Fibroblast of lung (primary cell): Measurements from ENCODE around the gene GALP. TPM values are rescaled to one million over a fixed set of nuclear protein-coding genes. Genes with fewer than 3 reads are reported as not detected.
"Not testable (repeated sequence)": the region's sequence is repeated elsewhere in the genome, so short reads cannot be mapped to it uniquely, and the experiment has no call there.

Experiments used
- DNase-seq, 2 donors: peaks; one replicate each; pipeline versions ENCODE4 v3.0.0 to v3.0.0-alpha.2; 2010; ENCODE audit warnings: low read depth in 2 of 2
- H2AFZ ChIP-seq: 2 replicates; pipeline ENCODE4 v1.5.1; 2012; ENCODE audit warnings: low read length, control low read depth, inconsistent platforms
- H3K27ac ChIP-seq: 2 replicates; pipeline ENCODE4 v1.5.1; 2011; ENCODE audit warnings: low read length, control low read depth; ENCODE audit not compliant: insufficient read depth
- H3K27me3 ChIP-seq: 2 replicates; pipeline ENCODE4 v1.5.1; 2011; ENCODE audit warnings: mild to moderate bottlenecking, low read length; ENCODE audit not compliant: control insufficient read depth, insufficient read depth
- H3K36me3 ChIP-seq: 2 replicates; pipeline ENCODE4 v1.5.1; 2011; ENCODE audit warnings: low read length; ENCODE audit not compliant: control insufficient read depth, insufficient read depth
- H3K4me1 ChIP-seq: 2 replicates; pipeline ENCODE4 v1.5.1; 2011; ENCODE audit warnings: low read length; ENCODE audit not compliant: control insufficient read depth, insufficient read depth; ENCODE audit errors: extremely low read depth
- H3K4me2 ChIP-seq: 2 replicates; pipeline ENCODE4 v1.5.1; 2011; ENCODE audit warnings: low read length, control low read depth; ENCODE audit not compliant: insufficient read depth; ENCODE audit errors: extremely low read depth
- H3K4me3 ChIP-seq, 4 experiments: fragments of 200-600 bp in 1 of 4; sonication (generic) in 1 of 4; replicated peaks in 1 of 4; 2 replicates each; pipeline ENCODE4 v1.5.1; 2011 to 2016; ENCODE audit warnings: low read length in 4 of 4, low read depth in 3 of 4, mild to moderate bottlenecking in 3 of 4, control low read depth in 2 of 4, inconsistent platforms in 1 of 4, mixed read lengths in 1 of 4; ENCODE audit not compliant: insufficient read depth in 1 of 4; ENCODE audit errors: control extremely low read depth in 1 of 4
- H3K79me2 ChIP-seq: 2 replicates; pipeline ENCODE4 v1.5.1; 2012; ENCODE audit warnings: mild to moderate bottlenecking, low read length, inconsistent platforms; ENCODE audit not compliant: control insufficient read depth, insufficient read depth
- H3K9ac ChIP-seq: 2 replicates; pipeline ENCODE4 v1.5.1; 2011; ENCODE audit warnings: mild to moderate bottlenecking, low read length, control low read depth; ENCODE audit not compliant: insufficient read depth
- H3K9me3 ChIP-seq: 2 replicates; pipeline ENCODE4 v1.5.1; 2012; ENCODE audit warnings: low read depth, low read length; ENCODE audit not compliant: control insufficient read depth, insufficient read depth
- H4K20me1 ChIP-seq: 2 replicates; pipeline ENCODE4 v1.5.1; 2011; ENCODE audit warnings: low read length; ENCODE audit not compliant: control insufficient read depth, insufficient read depth; ENCODE audit errors: extremely low read depth
- CTCF ChIP-seq, 2 donors: IDR thresholded peaks in 1 of 2; conservative IDR thresholded peaks in 1 of 2; 1 replicate in 1 of 2; 2 replicates in 1 of 2; pipeline ENCODE4 v1.5.1; 2011 to 2012; ENCODE audit warnings: low read length in 2 of 2, control low read depth in 1 of 2, inconsistent platforms in 1 of 2, low read depth in 1 of 2, mild to moderate bottlenecking in 1 of 2
- EZH2 ChIP-seq: IDR thresholded peaks from 2 replicates; pipeline ENCODE4 v1.5.1; 2012; ENCODE audit warnings: low read length, control low read depth, mild to moderate bottlenecking; ENCODE audit errors: missing control alignments
- polyA plus RNA-seq, 2 donors: library from polyadenylated mRNA; depleted of rRNA in 1 of 2; stranded (reverse) in 1 of 2; unstranded in 1 of 2; fragments of >200 nt; gene quantifications; 2 replicates each; pipeline ENCODE4 v1.2.1, GENCODE V29; 2011 to 2012; ENCODE audit warnings: missing spikeins in 1 of 2
- total RNA-seq: library from RNA; depleted of rRNA; stranded (reverse); fragments of >200 nt; gene quantifications from 2 replicates; pipeline ENCODE4 v1.2.1, GENCODE V29; 2014

GALP gene
- total and polyA plus RNA-seq, 2 donors (not counting 1 experiment from before 2014, with no cell fraction given) = not detected

- no peak overlapping the region for H3K4me2 ChIP-seq
- H3K9me3 ChIP-seq = no peaks in the 10 kb centered on the region
- no peaks in the 10 kb centered on the region for H3K79me2 ChIP-seq
- no peaks in the 10 kb centered on the region for H3K36me3 ChIP-seq
- no peak for DNase-seq
- H3K27ac ChIP-seq = no peak overlapping the region
- no peak overlapping the region for H3K9ac ChIP-seq
- H3K27me3 ChIP-seq = no peaks in the 10 kb centered on the region
- TF ChIP-seq CTCF (conservative IDR thresholded peaks at IDR 0.05 in 1 of 2, IDR thresholded peaks at IDR 0.05 in 1 of 2; ENCODE audit: low read depth in 1 of 2, low read length in 2 of 2) (no peak), EZH2 (no peak)
- no peak overlapping the region for H3K4me3 ChIP-seq
- H2AFZ ChIP-seq = no peak overlapping the region
- H3K4me1 ChIP-seq = no peaks in the 10 kb centered on the region
- no peaks in the 10 kb centered on the region for H4K20me1 ChIP-seq
Observed at GRCh38 chr19:56199687-56200086, 23.9 kb downstream of the GALP start.

GRCh38 chr19:56201973-56202372 is 26.2 kb downstream of the GALP start, which contains the start of gene ZSCAN5C:
TSS of gene ZSCAN5C (plus strand) at chr19:56202273. CDS start at chr19:56205914, 3,641 bp downstream.
- no peaks in the 10 kb centered on the region for H3K4me1 ChIP-seq
- no peak for TF ChIP-seq CTCF (conservative IDR thresholded peaks at IDR 0.05 in 1 of 2, IDR thresholded peaks at IDR 0.05 in 1 of 2; ENCODE audit: low read depth in 1 of 2, low read length in 2 of 2)
- TF ChIP-seq EZH2 = no peak
- H3K4me3 ChIP-seq = no peak within 1 kb of the TSS

GRCh38 chr19:56207581-56207980 is 31.8 kb downstream of the GALP start:
- H3K36me3 ChIP-seq, H3K4me1 ChIP-seq, DNase-seq, H4K20me1 ChIP-seq, H3K79me2 ChIP-seq, H3K9ac ChIP-seq, H3K27me3 ChIP-seq, H3K27ac ChIP-seq, H3K9me3 ChIP-seq, H3K4me2 ChIP-seq, H3K4me3 ChIP-seq, H2AFZ ChIP-seq: not testable (repeated sequence)

More at GRCh38 chr19:56201973-56202372, 26.2 kb downstream of the GALP start, which contains the start of gene ZSCAN5C:
- no peak within 1 kb of the TSS for H3K9ac ChIP-seq
- no peak within 1 kb of the TSS for H3K4me2 ChIP-seq
- no peaks in the 10 kb centered on the region for H3K79me2 ChIP-seq
- no peaks in the 10 kb centered on the region for H3K36me3 ChIP-seq
- no peak within 1 kb of the TSS for H3K27ac ChIP-seq
- H3K27me3 ChIP-seq = no peaks in the 10 kb centered on the region
- no peaks in the 10 kb centered on the region for H3K9me3 ChIP-seq
- no peak within 1 kb of the TSS for H2AFZ ChIP-seq
- H4K20me1 ChIP-seq = no peaks in the 10 kb centered on the region
- no peak for DNase-seq
